CD4-positive, alpha-beta T cell treated with Interleukin-6 for 4 hours (primary cell): ENCODE measurements around the gene CIAO2B.
"Not testable (repeated sequence)": the region's sequence is repeated elsewhere in the genome, so short reads cannot be mapped to it uniquely, and the experiment has no call there.

Experiments
- DNase-seq: peaks from one replicate; pipeline ENCODE4 v3.0.0-alpha.2; 2020; ENCODE audit warnings: mixed read lengths

The CIAO2B gene

GRCh38 chr16:66955363-66956153 is 21.4 kb upstream of the CIAO2B start:
- DNase-seq = not testable (repeated sequence)

- DNase-seq = peak; percentile 76
Observed at GRCh38 chr16:66954097-66954659, 20.0 kb upstream of the CIAO2B start.

GRCh38 chr16:66953462-66954096 is 19.4 kb upstream of the CIAO2B start:
- DNase-seq = no peak

GRCh38 chr16:66952430-66953110 is 18.4 kb upstream of the CIAO2B start:
- DNase-seq = no peak

GRCh38 chr16:66950971-66951790 is 17.0 kb upstream of the CIAO2B start:
- DNase-seq = no peak

GRCh38 chr16:66950437-66950836 is 16.2 kb upstream of the CIAO2B start:
- no peak for DNase-seq

GRCh38 chr16:66949472-66949871 is 15.3 kb upstream of the CIAO2B start:
- DNase-seq = no peak

- DNase-seq = no peak
Observed at GRCh38 chr16:66948837-66949225, 14.6 kb upstream of the CIAO2B start.

GRCh38 chr16:66948134-66948836 is 14.1 kb upstream of the CIAO2B start:
- DNase-seq = peak; percentile 15

- DNase-seq = peak; percentile 87
Observed at GRCh38 chr16:66947302-66948065, 13.3 kb upstream of the CIAO2B start.

- DNase-seq = no peak
Observed at GRCh38 chr16:66946974-66947301, 12.7 kb upstream of the CIAO2B start.

- no peak for DNase-seq
Observed at GRCh38 chr16:66946541-66946940, 12.3 kb upstream of the CIAO2B start.

- DNase-seq = no peak
Observed at GRCh38 chr16:66945939-66946338, 11.7 kb upstream of the CIAO2B start.

- DNase-seq = not testable (repeated sequence)
Observed at GRCh38 chr16:66944971-66945370, 10.8 kb upstream of the CIAO2B start.

- DNase-seq = no peak
Observed at GRCh38 chr16:66944054-66944441, 9.8 kb upstream of the CIAO2B start.

- DNase-seq = no peak
Observed at GRCh38 chr16:66943426-66944053, 9.3 kb upstream of the CIAO2B start.

GRCh38 chr16:66942981-66943380 is 8.8 kb upstream of the CIAO2B start:
- DNase-seq = no peak

- no peak for DNase-seq
Observed at GRCh38 chr16:66940236-66940635, 6.0 kb upstream of the CIAO2B start.

- DNase-seq = no peak
Observed at GRCh38 chr16:66939366-66939765, 5.2 kb upstream of the CIAO2B start.

- no peak for DNase-seq
Observed at GRCh38 chr16:66937725-66938337, 3.6 kb upstream of the CIAO2B start.
